Activated CD4-positive, alpha-beta T cell treated with anti-CD3 and anti-CD28 coated beads for 1 hour (primary cell): ENCODE data around the gene TGFB2.

ENCODE experiments used
- DNase-seq: peaks from one replicate; pipeline ENCODE4 v3.0.0-alpha.2; 2020

The TGFB2 gene

GRCh38 chr1:218395916-218396315 lies 50.8 kb downstream of the TGFB2 start:
- DNase-seq = no peak

GRCh38 chr1:218397752-218398339 lies 52.7 kb downstream of the TGFB2 start:
- DNase-seq = no peak

DNA sequence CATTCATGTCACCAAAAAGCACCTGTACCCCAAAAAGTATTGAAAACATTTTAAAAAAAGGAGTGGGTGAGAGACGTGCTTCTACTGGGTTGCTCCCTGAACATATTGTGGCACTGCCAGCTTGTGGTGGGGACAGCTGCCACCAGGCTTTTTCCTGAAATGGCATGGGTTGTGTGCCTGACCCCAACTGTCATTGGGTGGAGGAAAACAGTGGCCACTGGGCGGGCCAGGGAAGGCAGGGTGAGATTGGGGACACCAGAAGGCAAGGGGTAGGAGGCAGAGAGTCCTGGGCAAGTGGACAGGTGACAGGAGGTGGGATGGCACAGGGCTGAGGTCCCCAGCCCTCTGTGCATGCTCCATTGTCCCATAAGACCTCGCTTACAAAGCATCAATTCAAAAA lies 55.5 kb downstream of the TGFB2 start:
- no peak for DNase-seq

- DNase-seq = no peak
Observed at GRCh38 chr1:218401441-218401997, 56.4 kb downstream of the TGFB2 start.

GRCh38 chr1:218401998-218402785 lies 57.1 kb downstream of the TGFB2 start:
- DNase-seq = no peak

DNA sequence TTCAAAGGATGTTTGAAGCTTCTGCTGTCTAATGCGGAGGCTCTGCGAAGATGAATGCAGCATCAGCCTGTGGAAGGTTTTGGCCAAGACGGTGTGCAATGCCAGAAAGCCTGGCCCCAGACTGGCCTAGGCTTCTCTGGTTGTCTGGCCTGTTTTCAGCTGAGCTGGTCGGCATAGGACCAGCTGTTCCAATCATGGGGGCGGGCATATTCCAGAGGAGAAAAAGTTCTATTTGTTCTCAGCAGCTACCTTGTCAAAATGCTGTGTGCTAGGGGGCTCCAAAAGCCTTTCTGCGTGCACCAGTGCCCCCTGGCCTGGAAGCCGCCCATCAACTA lies 57.6 kb downstream of the TGFB2 start:
- no peak for DNase-seq

GRCh38 chr1:218403300-218403699 lies 58.2 kb downstream of the TGFB2 start:
- DNase-seq = no peak

- no peak for DNase-seq
Observed at GRCh38 chr1:218407630-218408029, 62.5 kb downstream of the TGFB2 start.

DNA sequence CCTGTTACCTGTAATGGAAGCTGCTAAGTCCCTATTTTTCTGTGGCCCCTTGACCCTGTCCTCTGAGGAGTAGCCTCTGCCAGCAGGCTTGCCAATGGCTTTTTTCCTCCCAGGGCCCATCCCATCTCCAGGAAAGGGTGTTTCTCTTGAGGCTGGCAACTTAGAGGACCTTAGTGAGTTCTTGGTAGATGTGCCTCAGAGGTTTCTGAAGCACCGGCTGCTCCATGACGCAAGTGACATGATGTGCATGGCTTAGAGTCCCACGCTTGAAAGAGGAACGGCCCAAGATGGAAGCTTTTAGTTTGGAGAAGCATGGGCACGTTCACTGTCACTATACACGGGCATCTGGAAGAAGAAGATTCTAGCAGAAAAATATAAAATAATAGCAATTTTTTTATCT lies 63.0 kb downstream of the TGFB2 start:
- no peak for DNase-seq

- no peak for DNase-seq
Observed at GRCh38 chr1:218408942-218409341, 63.8 kb downstream of the TGFB2 start.

DNA sequence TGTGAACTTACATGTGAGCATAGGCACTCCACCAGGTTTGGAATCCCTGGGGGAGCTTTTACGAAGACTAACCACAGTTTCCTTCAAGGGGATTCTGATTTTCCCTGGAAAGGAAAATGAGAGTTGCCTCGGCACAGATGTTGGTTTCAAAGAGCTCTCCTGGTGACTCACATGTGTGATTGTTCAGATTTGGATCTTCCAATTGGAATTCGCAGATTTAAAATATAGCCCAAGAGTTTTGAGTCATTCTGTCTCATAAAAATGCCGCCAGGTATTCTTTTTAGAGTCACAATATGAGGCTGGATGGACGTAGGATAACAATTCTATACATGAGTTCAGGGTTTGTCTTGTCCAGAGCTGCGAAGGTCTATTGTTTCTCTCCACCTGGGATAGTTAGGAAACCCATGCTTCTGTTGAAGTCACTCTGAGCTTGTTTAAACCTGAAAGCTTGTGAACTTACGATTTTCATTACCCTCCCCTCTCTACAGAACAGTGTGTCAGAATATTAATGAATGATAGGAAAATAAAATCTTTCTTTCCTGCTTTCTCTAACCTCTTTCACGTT lies 64.9 kb downstream of the TGFB2 start:
- DNase-seq = no peak

- DNase-seq = no peak
Observed at GRCh38 chr1:218411101-218411500, 66.0 kb downstream of the TGFB2 start.

DNA sequence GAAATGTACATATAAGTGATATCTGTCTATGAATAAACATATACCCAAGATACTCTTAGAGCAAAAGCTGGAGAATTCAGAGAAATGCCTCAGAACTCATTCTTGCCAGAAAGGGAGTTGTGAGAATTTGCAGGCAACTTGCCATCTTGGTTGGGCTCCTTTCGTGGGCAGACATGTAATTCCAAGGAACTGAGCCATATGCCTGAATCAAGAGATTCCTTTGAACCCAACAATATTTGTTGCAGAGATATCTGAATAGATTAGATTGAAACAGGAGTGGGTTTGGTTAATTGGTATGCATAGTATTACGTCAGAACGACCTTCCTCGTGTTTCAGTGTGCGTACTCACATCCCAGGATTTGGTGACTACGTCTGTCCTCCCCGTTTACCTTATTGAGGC lies 67.0 kb downstream of the TGFB2 start:
- DNase-seq = no peak

DNA sequence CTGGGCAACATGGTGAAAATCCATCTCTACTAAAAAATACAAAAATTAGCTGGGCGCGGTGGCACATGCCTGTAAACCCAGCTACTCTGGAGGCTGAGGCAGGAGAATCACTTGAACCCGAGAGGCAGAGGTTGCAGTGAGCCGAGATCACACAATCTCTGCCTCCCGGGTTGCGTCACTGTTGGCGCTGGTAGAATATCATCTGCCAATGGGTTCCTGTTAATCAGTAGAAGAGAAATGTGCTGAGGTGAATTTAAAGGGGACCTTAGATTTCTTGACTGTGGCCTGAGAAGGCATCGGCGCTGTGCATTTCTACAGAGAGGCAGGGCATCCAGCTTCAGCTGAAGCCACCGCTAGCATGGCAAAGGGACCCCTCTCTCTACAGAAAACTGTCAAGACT lies 68.0 kb downstream of the TGFB2 start:
- no peak for DNase-seq

- DNase-seq = no peak
Observed at GRCh38 chr1:218414060-218414728, 69.1 kb downstream of the TGFB2 start.

DNA sequence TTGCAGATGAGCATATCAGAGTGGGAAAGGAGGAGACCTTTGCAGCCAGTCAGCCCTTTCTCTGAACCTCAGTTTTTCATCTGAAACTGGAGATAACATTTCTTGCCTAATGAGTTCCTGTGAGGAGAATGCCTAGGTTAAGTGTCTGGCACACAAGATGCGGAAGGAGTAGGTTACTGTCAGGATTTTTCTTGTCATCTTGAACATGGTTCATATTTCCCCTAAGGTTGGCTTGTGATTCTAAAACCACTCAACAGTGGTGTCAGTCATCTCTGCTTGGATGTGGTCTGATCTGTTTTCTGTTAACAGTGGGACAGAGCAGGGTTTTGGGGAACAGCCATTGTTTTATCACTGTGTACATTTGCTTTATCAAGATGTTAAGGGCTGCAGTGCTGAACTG lies 70.6 kb downstream of the TGFB2 start:
- DNase-seq = no peak

GRCh38 chr1:218421531-218421930 lies 76.4 kb downstream of the TGFB2 start:
- DNase-seq = no peak

- no peak for DNase-seq
Observed at GRCh38 chr1:218424502-218424901, 79.4 kb downstream of the TGFB2 start.

DNA sequence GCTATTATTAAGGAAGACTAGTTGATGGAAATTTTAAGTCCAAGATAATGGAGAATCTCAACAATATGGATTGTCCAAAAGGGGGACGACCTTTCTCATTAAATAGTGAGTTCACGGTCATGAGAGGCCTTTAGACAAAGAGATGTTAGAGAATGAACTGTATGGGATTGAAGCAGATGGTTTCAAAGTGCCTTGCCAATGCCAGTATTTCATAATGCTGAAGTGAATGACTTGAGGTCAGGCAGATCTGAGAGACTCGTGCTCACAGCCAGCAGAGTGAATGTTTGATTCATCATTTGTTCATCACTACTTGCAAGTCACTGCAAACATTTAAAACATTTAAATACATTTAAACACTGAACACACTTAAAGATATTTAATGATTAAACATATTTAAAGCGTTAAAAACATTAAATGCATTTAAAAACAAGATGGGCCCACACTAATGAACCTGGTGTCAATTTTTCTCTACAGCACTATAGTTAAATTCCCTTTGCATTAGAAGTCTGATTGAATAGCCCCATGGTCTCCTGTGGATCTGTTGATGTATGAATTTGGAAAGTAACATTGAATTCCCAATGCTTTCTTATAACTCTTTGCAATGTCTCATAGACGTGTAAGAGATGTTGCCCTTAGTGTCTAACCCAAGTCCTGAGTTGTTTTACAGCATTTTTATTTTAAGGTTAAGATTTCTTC lies 80.7 kb downstream of the TGFB2 start:
- no peak for DNase-seq

- no peak for DNase-seq
Observed at GRCh38 chr1:218426343-218426657, 81.2 kb downstream of the TGFB2 start.

DNA sequence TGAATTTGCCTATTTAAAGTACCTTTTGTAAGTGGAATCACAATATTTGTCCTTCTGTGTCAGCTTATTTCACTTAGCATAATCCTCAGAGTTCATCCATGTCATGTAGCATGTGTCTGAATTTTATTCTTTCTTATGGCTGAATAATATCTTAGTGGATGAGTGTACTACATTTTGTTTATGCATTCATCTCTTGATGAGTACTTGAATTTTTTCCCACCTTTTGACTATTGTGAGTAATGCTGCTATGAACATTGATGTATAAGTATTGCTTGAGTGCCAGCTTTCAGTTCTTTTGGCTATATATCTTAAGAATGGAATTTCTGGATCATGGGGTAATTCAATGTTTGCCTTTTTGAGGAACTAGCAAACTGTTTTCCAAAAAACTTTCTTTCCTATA lies 84.2 kb downstream of the TGFB2 start:
- no peak for DNase-seq

- no peak for DNase-seq
Observed at GRCh38 chr1:218430346-218430745, 85.2 kb downstream of the TGFB2 start.

- DNase-seq = no peak
Observed at GRCh38 chr1:218430822-218431221, 85.7 kb downstream of the TGFB2 start.
